HepG2 (cell line): Measurements from ENCODE around the gene LIM2. TPM values are rescaled to one million over a fixed set of nuclear protein-coding genes. Genes with fewer than 3 reads are reported as not detected.

Experiments
- ATAC-seq: fragments of 200-7000 bp; cut with Tn5 transposase; 3 replicates; pipeline ENCODE4 v1.9.1; 2020; ENCODE audit warnings: mild to moderate bottlenecking, moderate library complexity
- BruUV-seq: library from RNA; stranded (reverse); fragments of 400-500 nt; replicated peaks from 2 replicates; lab custom pipeline; 2021; lab: Mats Ljungman, UMichigan
- CTCF ChIA-PET: fragments of 300-600 bp; formaldehyde crosslinking; extraction: SDS; loops from one replicate; lab custom pipeline; 2021; ENCODE audit warnings: low total read pairs, inconsistent platforms, low intra/inter-chr PET ratio; lab: Yijun Ruan, JAX
- POLR2A ChIA-PET: fragments of 350-600 bp; sonication (Branson Sonifier 250); formaldehyde crosslinking; loops from one replicate; lab custom pipeline; 2020; ENCODE audit warnings: antibody characterized with exemption, inconsistent platforms; lab: Yijun Ruan, JAX
- DNase-seq: peaks from one replicate; pipeline ENCODE4 v3.0.0-alpha.2; 2015; ENCODE audit warnings: low spot score
- FAIRE-seq: peaks from 3 replicates; lab custom pipeline; 2011; peaks lifted over from hg19 to GRCh38; lab: Jason Lieb, UNC
- H2AFZ ChIP-seq: one replicate; pipeline ENCODE4 v1.6.1; 2011; ENCODE audit warnings: low read length, inconsistent platforms
- H3K27ac ChIP-seq: fragments of 300-600 bp; 3 replicates; pipeline ENCODE4 v1.8.0; 2011; ENCODE audit warnings: mixed run types, mild to moderate bottlenecking, mixed read lengths, low read length, inconsistent platforms; ENCODE audit not compliant: insufficient read depth; ENCODE audit errors: extremely low read length
- H3K27me3 ChIP-seq, 2 experiments: fragments of 200-600 bp in 1 of 2; 2 replicates in 1 of 2; 3 replicates in 1 of 2; pipeline versions ENCODE4 v1.6.0 to v1.8.0; 2011; ENCODE audit warnings: low read length in 2 of 2, mild to moderate bottlenecking in 2 of 2, moderate library complexity in 2 of 2, inconsistent platforms in 1 of 2; ENCODE audit not compliant: insufficient read depth in 2 of 2, control insufficient read depth in 1 of 2
- H3K36me3 ChIP-seq, 2 experiments: fragments of 200-600 bp in 1 of 2; replicated peaks in 1 of 2; 2 replicates in 1 of 2; 3 replicates in 1 of 2; pipeline versions ENCODE4 v1.5.1 to v1.8.0; 2011; ENCODE audit warnings: low read length in 2 of 2, inconsistent platforms in 1 of 2; ENCODE audit not compliant: insufficient read depth in 2 of 2, control insufficient read depth in 1 of 2
- H3K4me1 ChIP-seq: 2 replicates; pipeline ENCODE4 v1.5.1; 2012; ENCODE audit warnings: low read length, inconsistent platforms; ENCODE audit not compliant: insufficient read depth
- H3K4me2 ChIP-seq: 2 replicates; pipeline ENCODE4 v1.6.0; 2011; ENCODE audit warnings: low read depth, low read length, inconsistent platforms
- H3K4me3 ChIP-seq, 3 experiments: fragments of 200-600 bp in 1 of 3; sonication (generic), shearing (Covaris generic) in 1 of 3; replicated peaks in 1 of 3; 2 replicates each; pipeline ENCODE4 v1.5.1; 2011 to 2016; ENCODE audit warnings: low read length in 3 of 3, inconsistent platforms in 2 of 3, low read depth in 2 of 3, mild to moderate bottlenecking in 2 of 3, control low read depth in 1 of 3, mixed read lengths in 1 of 3; ENCODE audit not compliant: insufficient read depth in 1 of 3
- H3K79me2 ChIP-seq: one replicate; pipeline ENCODE4 v1.6.1; 2011; ENCODE audit warnings: low read length, inconsistent platforms; ENCODE audit not compliant: insufficient read depth
- H3K9ac ChIP-seq: 2 replicates; pipeline ENCODE4 v1.6.0; 2011; ENCODE audit warnings: mild to moderate bottlenecking, low read depth, low read length, inconsistent platforms; ENCODE audit not compliant: insufficient read depth
- H3K9me3 ChIP-seq: 2 replicates; pipeline ENCODE4 v1.5.1; 2012; ENCODE audit warnings: mild to moderate bottlenecking, low read length
- H4K20me1 ChIP-seq: 2 replicates; pipeline ENCODE4 v1.6.0; 2011; ENCODE audit warnings: inconsistent platforms, mild to moderate bottlenecking, low read length, moderate library complexity; ENCODE audit not compliant: insufficient read depth
- ONECUT2 ChIP-seq: sonication (generic); formaldehyde crosslinking; IDR thresholded peaks from 2 replicates; pipeline ENCODE4 v1.4.0; 2020; ENCODE audit warnings: missing genetic modification reagents
- PAWR ChIP-seq: sonication (generic); formaldehyde crosslinking; IDR thresholded peaks from 2 replicates; pipeline ENCODE4 v1.4.0; 2020; ENCODE audit warnings: missing genetic modification reagents, mild to moderate bottlenecking, borderline replicate concordance
- ZNF343 ChIP-seq: sonication (generic); formaldehyde crosslinking; IDR thresholded peaks from 2 replicates; pipeline ENCODE4 v1.4.0; 2020; ENCODE audit warnings: mild to moderate bottlenecking, missing genetic modification reagents
- ZNF629 ChIP-seq: sonication (generic); formaldehyde crosslinking; conservative IDR thresholded peaks from 2 replicates; pipeline ENCODE4 v1.5.0; 2020; ENCODE audit warnings: missing genetic modification reagents
- ZNF713 ChIP-seq: sonication (generic); formaldehyde crosslinking; IDR thresholded peaks from 2 replicates; pipeline ENCODE4 v1.4.0; 2020; ENCODE audit warnings: mild to moderate bottlenecking, missing genetic modification reagents
- WGBS: methylation state at CpG from one replicate; pipeline ENCODE4 v1.1.6; 2017; ENCODE audit warnings: low lambda C conversion rate; 5-methylcytosine and 5-hydroxymethylcytosine counted together
- in situ Hi-C: cut with HindIII; loops from 2 replicates; pipeline ENCODE4 v1.10.0; 2017; ENCODE audit warnings: low pct_unique_long_range_greater_than_20kb; ENCODE audit not compliant: extremely low pct_ligation_motif_present
- intact Hi-C: fragments of 100-400 bp; cut with micrococcal nuclease; formaldehyde crosslinking; loops from one replicate; pipeline ENCODE4 v1.10.0; 2022; ENCODE audit not compliant: unreplicated experiment
- polyA plus RNA-seq, 8 experiments: library from polyadenylated mRNA; depleted of rRNA in 3 of 8; stranded (reverse) in 7 of 8; unstranded in 1 of 8; fragments of >200 nt; fragmentation: Illumina TruSeq in 4 of 8; extraction: Trizol in 4 of 8; gene quantifications; 2 replicates each; pipeline versions ENCODE4 v1.2.1 to v1.2.3, GENCODE V29; 2011 to 2016; ENCODE audit warnings: low read depth in 4 of 8, missing spikeins in 1 of 8, mixed read lengths in 1 of 8; ENCODE audit not compliant: insufficient read depth in 1 of 8
- total RNA-seq, 5 experiments: library from RNA; depleted of rRNA; stranded (reverse); fragments of >200 nt; fragmentation: Illumina TruSeq; extraction: Trizol; gene quantifications; 2 replicates each; pipeline ENCODE4 v1.2.3, GENCODE V29; 2016; ENCODE audit warnings: low read depth in 1 of 5

LIM2 gene
- total and polyA plus RNA-seq, 2 of the 13 experiments (the other 11 are each of a cell fraction or from before 2014, with no cell fraction given): 1.3 TPM; not detected in 1

GRCh38 chr19:51392701-51393100, 4.9 kb upstream of the LIM2 start:
- 93% methylated on average over 1 of the region's 1 CpG for WGBS
- no peaks in the 10 kb centered on the region for H3K9me3 ChIP-seq
- H3K27me3 ChIP-seq: no peaks in the 10 kb centered on the region
- intact Hi-C loops: no loop called here
- H3K4me2 ChIP-seq: no peak overlapping the region
- H3K4me3 ChIP-seq: no peak overlapping the region
- no peaks in the 10 kb centered on the region for H3K79me2 ChIP-seq
- no peak overlapping the region for H2AFZ ChIP-seq
- DNase-seq (no peak), ATAC-seq (no peak), FAIRE-seq (no peak)
- in situ Hi-C loops: no loop called here
- no peak overlapping the region for H3K9ac ChIP-seq
- CTCF ChIA-PET: interaction anchor here (2.3 kb wide), 1 partner anchor 54 kb away, joined by 9 read pairs; no protein-coding TSS in a partner anchor
- BruUV-seq: no TSS peak
- POLR2A ChIA-PET: interaction anchor here (2.6 to 3.3 kb wide), 2 partner anchors 25 to 27 kb away, joined by 27 to 29 read pairs; partner anchors contain the start of gene ETFB
- H3K27ac ChIP-seq: no peak overlapping the region
- H4K20me1 ChIP-seq: no peaks in the 10 kb centered on the region
- TF ChIP-seq ZNF343 (CRISPR knock-in tag) (no peak), ONECUT2 (no peak)
- no peaks in the 10 kb centered on the region for H3K36me3 ChIP-seq
- H3K4me1 ChIP-seq: peaks cover 59% of the 10 kb centered on the region

GRCh38 chr19:51391073-51391611, 3.4 kb upstream of the LIM2 start:
- ChIA-PET POLR2A (interaction anchor here (4.1 kb wide), 1 partner anchor 25 kb away, joined by 28 read pairs; the partner anchor contains the start of gene ETFB), CTCF (no interaction called here)
- no peak overlapping the region for H3K4me3 ChIP-seq
- H3K9me3 ChIP-seq: no peaks in the 10 kb centered on the region
- FAIRE-seq (no peak), ATAC-seq (no peak), DNase-seq (no peak)
- no peaks in the 10 kb centered on the region for H4K20me1 ChIP-seq
- TF ChIP-seq PAWR (CRISPR knock-in tag) (no peak), ZNF629 (CRISPR knock-in tag) (peak; percentile 72), ZNF713 (no peak)
- peaks cover 64% of the 10 kb centered on the region for H3K4me1 ChIP-seq
- WGBS: 85% methylated on average over 8 of the region's 8 CpGs
- H3K4me2 ChIP-seq: 0 out of 2 replicates have a peak overlapping the region, but pooled peaks have one; percentile 12
- intact Hi-C loops: no loop called here
- no peaks in the 10 kb centered on the region for H3K79me2 ChIP-seq
- in situ Hi-C loops: no loop called here
- H3K9ac ChIP-seq: no peak overlapping the region
- no peak overlapping the region for H2AFZ ChIP-seq
- no TSS peak for BruUV-seq
- no peak overlapping the region for H3K27ac ChIP-seq
- H3K36me3 ChIP-seq: no peaks in the 10 kb centered on the region
- H3K27me3 ChIP-seq: no peaks in the 10 kb centered on the region
